A673 (cell line): ENCODE results near the gene GATB. TPM values are rescaled to one million over a fixed set of nuclear protein-coding genes. Genes with fewer than 3 reads are reported as not detected.

ENCODE experiments used
- BruUV-seq: library from RNA; stranded (reverse); fragments of 400-500 nt; replicated peaks from 2 replicates; lab custom pipeline; 2021; lab: Mats Ljungman, UMichigan
- CTCF ChIA-PET: fragments of 300-600 bp; sonication (Branson Sonifier 250); formaldehyde crosslinking; loops from one replicate; lab custom pipeline; 2022; ENCODE audit warnings: antibody characterized with exemption; lab: Charles Lee
- POLR2A ChIA-PET: fragments of 300-600 bp; sonication (Branson Sonifier 250); formaldehyde crosslinking; loops from one replicate; lab custom pipeline; 2022; ENCODE audit warnings: antibody characterized with exemption; ENCODE audit not compliant: low non-redundant PET; lab: Charles Lee
- DNase-seq: peaks from one replicate; pipeline ENCODE4 v3.0.0-alpha.2; 2015; ENCODE audit warnings: low spot score
- H3K27ac ChIP-seq: fragments of 200-600 bp; sonication (generic); 2 replicates; pipeline ENCODE4 v1.5.1; 2016; ENCODE audit warnings: mixed run types, low read depth, mild to moderate bottlenecking, mixed read lengths, antibody characterized with exemption, low read length; ENCODE audit not compliant: poor library complexity, severe bottlenecking
- H3K27me3 ChIP-seq: fragments of 200-600 bp; sonication (generic); replicated peaks from 2 replicates; pipeline ENCODE4 v1.6.1; 2017; ENCODE audit warnings: mixed run types, low read depth, mild to moderate bottlenecking, mixed read lengths, antibody characterized with exemption, low read length; ENCODE audit not compliant: insufficient read depth, poor library complexity
- H3K36me3 ChIP-seq: fragments of 200-600 bp; sonication (generic); 2 replicates; pipeline ENCODE4 v1.6.1; 2016; ENCODE audit warnings: mixed run types, mild to moderate bottlenecking, mixed read lengths, antibody characterized with exemption, low read length; ENCODE audit not compliant: insufficient read depth, poor library complexity, severe bottlenecking
- H3K4me1 ChIP-seq: fragments of 200-600 bp; sonication (generic); 2 replicates; pipeline ENCODE4 v1.6.1; 2017; ENCODE audit warnings: mixed run types, mild to moderate bottlenecking, mixed read lengths, antibody characterized with exemption, low read length; ENCODE audit not compliant: insufficient read depth, poor library complexity, severe bottlenecking
- H3K4me3 ChIP-seq: fragments of 200-600 bp; sonication (generic); 2 replicates; pipeline ENCODE4 v1.5.1; 2016; ENCODE audit warnings: low read depth, mixed run types, mild to moderate bottlenecking, mixed read lengths, low read length; ENCODE audit not compliant: poor library complexity, severe bottlenecking
- H3K9me3 ChIP-seq: fragments of 200-600 bp; sonication (generic); 2 replicates; pipeline ENCODE4 v1.6.1; 2016; ENCODE audit warnings: mixed run types, low read depth, mild to moderate bottlenecking, mixed read lengths, antibody characterized with exemption, low read length; ENCODE audit not compliant: poor library complexity, severe bottlenecking
- EZH2 ChIP-seq: fragments of 200-600 bp; sonication (generic); IDR thresholded peaks from 2 replicates; pipeline ENCODE4 v1.6.1; 2017; ENCODE audit warnings: borderline replicate concordance, low read depth, mild to moderate bottlenecking, mixed read lengths, antibody characterized with exemption, low read length; ENCODE audit not compliant: poor library complexity, severe bottlenecking
- intact Hi-C: fragments of 100-400 bp; cut with micrococcal nuclease; formaldehyde crosslinking; loops from one replicate; pipeline ENCODE4 v1.10.0; 2022; ENCODE audit not compliant: unreplicated experiment
- total RNA-seq: library from RNA; stranded (reverse); gene quantifications from 2 replicates; pipeline ENCODE4 v1.2.3, GENCODE V29; 2021
- TF ChIP-seq, protein P1 (sequence below): fragments of 300-800, 200-600 bp; sonication (generic); conservative IDR thresholded peaks from 2 replicates; pipeline ENCODE4 v1.5.1; 2017; ENCODE audit warnings: low read depth, mild to moderate bottlenecking, antibody characterized with exemption, low read length, moderate library complexity, mixed read lengths

Gene GATB
- total RNA-seq, 1 experiment from 2014 or later = 23.8 TPM

DNA sequence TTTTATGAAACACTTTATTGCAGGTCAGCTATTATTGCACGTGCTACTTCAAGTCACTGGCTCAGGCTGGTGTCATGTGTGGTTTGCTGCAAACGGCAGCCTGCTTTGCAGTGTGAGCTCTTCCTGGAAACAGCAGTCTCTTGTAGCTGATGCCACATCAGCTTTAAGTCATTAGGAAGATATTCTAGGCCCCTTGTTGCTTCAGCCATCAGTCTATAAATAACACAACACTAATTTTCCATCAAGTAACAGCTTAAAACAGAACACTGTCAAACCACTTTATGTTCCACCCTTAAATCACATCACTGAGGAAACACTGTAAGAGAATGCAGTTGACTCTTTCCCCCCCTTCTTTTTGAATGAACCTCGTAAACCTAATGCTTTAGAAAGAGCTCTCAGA lies 93.8 kb downstream of the GATB start:
- no peaks in the 10 kb centered on the region for H3K36me3 ChIP-seq
- H3K4me1 ChIP-seq = no peaks in the 10 kb centered on the region
- no peak for TF ChIP-seq EZH2
- TF ChIP-seq, protein P1, sequence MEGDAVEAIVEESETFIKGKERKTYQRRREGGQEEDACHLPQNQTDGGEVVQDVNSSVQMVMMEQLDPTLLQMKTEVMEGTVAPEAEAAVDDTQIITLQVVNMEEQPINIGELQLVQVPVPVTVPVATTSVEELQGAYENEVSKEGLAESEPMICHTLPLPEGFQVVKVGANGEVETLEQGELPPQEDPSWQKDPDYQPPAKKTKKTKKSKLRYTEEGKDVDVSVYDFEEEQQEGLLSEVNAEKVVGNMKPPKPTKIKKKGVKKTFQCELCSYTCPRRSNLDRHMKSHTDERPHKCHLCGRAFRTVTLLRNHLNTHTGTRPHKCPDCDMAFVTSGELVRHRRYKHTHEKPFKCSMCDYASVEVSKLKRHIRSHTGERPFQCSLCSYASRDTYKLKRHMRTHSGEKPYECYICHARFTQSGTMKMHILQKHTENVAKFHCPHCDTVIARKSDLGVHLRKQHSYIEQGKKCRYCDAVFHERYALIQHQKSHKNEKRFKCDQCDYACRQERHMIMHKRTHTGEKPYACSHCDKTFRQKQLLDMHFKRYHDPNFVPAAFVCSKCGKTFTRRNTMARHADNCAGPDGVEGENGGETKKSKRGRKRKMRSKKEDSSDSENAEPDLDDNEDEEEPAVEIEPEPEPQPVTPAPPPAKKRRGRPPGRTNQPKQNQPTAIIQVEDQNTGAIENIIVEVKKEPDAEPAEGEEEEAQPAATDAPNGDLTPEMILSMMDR = no peak
- H3K27me3 ChIP-seq = no peaks in the 10 kb centered on the region
- CTCF ChIA-PET = no interaction called here
- intact Hi-C loops = no loop called here
- H3K4me3 ChIP-seq = no peak overlapping the region
- BruUV-seq = no TSS peak
- H3K27ac ChIP-seq = no peak overlapping the region
- DNase-seq = no peak
- POLR2A ChIA-PET = no interaction called here
- H3K9me3 ChIP-seq = no peaks in the 10 kb centered on the region

DNA sequence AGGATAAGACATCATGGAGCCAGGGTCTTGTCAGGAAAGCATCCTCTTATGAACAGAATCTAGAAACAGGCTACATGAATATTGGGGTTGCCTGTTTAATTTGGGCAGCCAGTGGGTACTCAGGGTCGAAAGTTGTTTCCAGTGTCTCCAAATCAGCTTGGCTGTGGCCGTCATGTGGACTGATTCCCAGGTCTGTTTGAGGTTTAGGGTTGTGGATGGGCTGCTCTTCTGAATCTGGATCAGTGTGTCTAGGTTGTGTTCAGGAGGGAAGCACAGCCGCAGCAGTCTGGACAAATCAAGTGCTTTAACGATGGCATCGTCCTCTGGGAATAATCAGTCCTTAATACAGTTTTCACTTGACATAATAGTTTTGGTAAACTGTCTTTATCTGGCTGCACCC lies 94.3 kb downstream of the GATB start:
- DNase-seq = no peak
- no peak overlapping the region for H3K4me3 ChIP-seq
- no peak overlapping the region for H3K27ac ChIP-seq
- intact Hi-C loops = no loop called here
- H3K36me3 ChIP-seq = no peaks in the 10 kb centered on the region
- no peaks in the 10 kb centered on the region for H3K4me1 ChIP-seq
- no TSS peak for BruUV-seq
- POLR2A ChIA-PET = no interaction called here
- H3K9me3 ChIP-seq = no peaks in the 10 kb centered on the region
- CTCF ChIA-PET = no interaction called here
- no peak for TF ChIP-seq EZH2
- TF ChIP-seq, protein P1 = no peak
- no peaks in the 10 kb centered on the region for H3K27me3 ChIP-seq

DNA sequence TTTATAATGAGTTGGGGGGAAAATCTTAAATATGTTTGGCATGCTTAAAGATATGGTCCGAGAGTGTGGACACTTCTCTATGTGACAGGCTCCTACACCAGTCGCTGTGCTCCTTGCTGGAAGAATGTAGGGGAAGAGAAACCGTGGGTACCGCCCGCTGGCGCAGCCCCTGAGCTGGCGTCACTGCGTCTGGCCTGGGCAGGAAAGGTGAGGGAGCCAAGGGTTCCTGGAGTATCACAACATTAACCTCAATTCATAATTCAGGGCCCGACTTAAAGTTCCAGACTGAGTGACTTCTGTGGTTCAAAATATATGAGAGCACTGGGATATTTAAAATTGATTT lies 95.1 kb downstream of the GATB start:
- intact Hi-C loops = no loop called here
- H3K4me3 ChIP-seq = no peak overlapping the region

More for the DNA sequence above, 95.1 kb downstream of the GATB start:
- ChIA-PET POLR2A (no interaction called here), CTCF (no interaction called here)
- TF ChIP-seq EZH2 = no peak
- TF ChIP-seq, protein P1 = no peak
- DNase-seq = no peak
- H3K27ac ChIP-seq = no peak overlapping the region
- no peaks in the 10 kb centered on the region for H3K4me1 ChIP-seq
- no peaks in the 10 kb centered on the region for H3K27me3 ChIP-seq
- no peaks in the 10 kb centered on the region for H3K9me3 ChIP-seq
- no peaks in the 10 kb centered on the region for H3K36me3 ChIP-seq
- BruUV-seq = no TSS peak
